OCI-LY3 (cell line): Measurements from ENCODE around the gene ZNF326.
"Not testable (repeated sequence)": the region's sequence is repeated elsewhere in the genome, so short reads cannot be mapped to it uniquely, and the experiment has no call there.

Experiments
- EZH2phosphoT487 ChIP-seq: fragments of 200-600 bp; shearing (Covaris generic); IDR thresholded peaks from 2 replicates; pipeline ENCODE4 v1.6.1; 2018; ENCODE audit warnings: antibody characterized with exemption, mixed run types, low read depth
- TF ChIP-seq, protein P1 (sequence below): fragments of 200-600, 300-600 bp; sonication (generic); IDR thresholded peaks from 2 replicates; pipeline ENCODE4 v1.5.1; 2014; ENCODE audit warnings: antibody characterized with exemption, low read length, low read depth

DNA sequence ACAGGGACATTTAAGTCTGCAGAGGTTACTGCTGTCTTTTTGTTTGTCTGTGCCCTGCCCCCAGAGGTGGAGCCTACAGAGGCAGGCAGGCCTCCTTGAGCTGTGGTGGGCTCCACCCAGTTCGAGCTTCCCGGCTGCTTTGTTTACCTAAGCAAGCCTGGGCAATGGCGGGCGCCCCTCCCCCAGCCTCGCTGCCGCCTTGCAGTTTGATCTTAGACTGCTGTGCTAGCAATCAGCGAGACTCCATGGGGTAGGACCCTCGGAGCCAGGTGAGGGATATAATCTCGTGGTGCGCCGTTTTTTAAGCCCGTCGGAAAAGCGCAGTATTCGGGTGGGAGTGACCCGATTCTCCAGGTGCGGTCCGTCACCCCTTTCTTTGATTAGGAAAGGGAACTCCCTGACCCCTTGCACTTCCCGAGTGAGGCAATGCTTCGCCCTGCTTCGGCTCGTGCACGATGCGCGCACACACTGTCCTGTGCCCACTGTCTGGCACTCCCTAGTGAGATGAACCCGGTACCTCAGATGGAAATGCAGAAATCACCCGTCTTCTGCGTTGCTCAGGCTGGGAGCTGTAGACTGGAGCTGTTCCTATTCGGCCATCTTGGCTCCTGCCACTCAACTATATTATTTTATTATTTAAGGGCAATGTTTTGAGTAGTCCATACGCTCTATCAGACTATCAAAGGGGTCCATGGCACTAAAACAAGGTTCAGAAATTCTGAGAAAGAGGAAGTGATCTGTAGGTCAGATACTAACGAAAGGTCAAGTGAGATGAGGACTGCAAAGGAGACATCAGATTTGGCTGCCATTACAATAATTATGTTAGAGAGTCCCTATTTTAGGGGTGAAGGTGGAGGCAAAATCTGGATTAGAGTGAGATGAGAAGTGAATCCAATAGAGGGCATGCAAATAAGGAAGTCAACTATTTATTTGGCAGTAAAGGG lies 68.1 kb downstream of the ZNF326 start:
- TF ChIP-seq, protein P1, sequence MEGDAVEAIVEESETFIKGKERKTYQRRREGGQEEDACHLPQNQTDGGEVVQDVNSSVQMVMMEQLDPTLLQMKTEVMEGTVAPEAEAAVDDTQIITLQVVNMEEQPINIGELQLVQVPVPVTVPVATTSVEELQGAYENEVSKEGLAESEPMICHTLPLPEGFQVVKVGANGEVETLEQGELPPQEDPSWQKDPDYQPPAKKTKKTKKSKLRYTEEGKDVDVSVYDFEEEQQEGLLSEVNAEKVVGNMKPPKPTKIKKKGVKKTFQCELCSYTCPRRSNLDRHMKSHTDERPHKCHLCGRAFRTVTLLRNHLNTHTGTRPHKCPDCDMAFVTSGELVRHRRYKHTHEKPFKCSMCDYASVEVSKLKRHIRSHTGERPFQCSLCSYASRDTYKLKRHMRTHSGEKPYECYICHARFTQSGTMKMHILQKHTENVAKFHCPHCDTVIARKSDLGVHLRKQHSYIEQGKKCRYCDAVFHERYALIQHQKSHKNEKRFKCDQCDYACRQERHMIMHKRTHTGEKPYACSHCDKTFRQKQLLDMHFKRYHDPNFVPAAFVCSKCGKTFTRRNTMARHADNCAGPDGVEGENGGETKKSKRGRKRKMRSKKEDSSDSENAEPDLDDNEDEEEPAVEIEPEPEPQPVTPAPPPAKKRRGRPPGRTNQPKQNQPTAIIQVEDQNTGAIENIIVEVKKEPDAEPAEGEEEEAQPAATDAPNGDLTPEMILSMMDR, result not testable (repeated sequence)
- not testable (repeated sequence) for TF ChIP-seq EZH2phosphoT487
